Body of pancreas (tissue), 4 donors: Measurements from ENCODE around the gene KRTAP2-4. TPM values are rescaled to one million over a fixed set of nuclear protein-coding genes. Genes with fewer than 3 reads are reported as not detected.
"Not testable (repeated sequence)": the region's sequence is repeated elsewhere in the genome, so short reads cannot be mapped to it uniquely, and the experiment has no call there.

Experiments used
- ATAC-seq: fragments of 150-250 bp; one replicate; pipeline ENCODE4 v1.9.1; 2016
- DNase-seq, 4 donors: peaks; one replicate each; pipeline ENCODE4 v3.0.0-alpha.2; 2019
- H3K27ac ChIP-seq, 4 donors: fragments of 200-600 bp; sonication (generic); 1 replicate in 3 of 4; 2 replicates in 1 of 4; pipeline versions ENCODE4 v1.5.1 to v1.6.1; 2016 to 2019; ENCODE audit warnings: mild to moderate bottlenecking in 1 of 4, mixed read lengths in 1 of 4, moderate library complexity in 1 of 4
- H3K27me3 ChIP-seq, 2 donors: fragments of 200-600 bp; sonication (generic); one replicate each; pipeline ENCODE4 v1.6.0; 2016; ENCODE audit warnings: mild to moderate bottlenecking in 1 of 2
- H3K36me3 ChIP-seq, 2 donors: fragments of 200-600 bp; sonication (generic); replicated peaks in 1 of 2; 2 replicates each; pipeline ENCODE4 v1.5.1; 2016; ENCODE audit warnings: low read depth in 2 of 2; ENCODE audit not compliant: insufficient read depth in 1 of 2
- H3K4me1 ChIP-seq: fragments of 200-600 bp; sonication (generic); one replicate; pipeline ENCODE4 v1.6.0; 2016
- H3K4me3 ChIP-seq, 2 donors: fragments of 200-600 bp; sonication (generic); 1 replicate in 1 of 2; 2 replicates in 1 of 2; pipeline ENCODE4 v1.5.1; 2016 to 2019
- H3K9me3 ChIP-seq, 3 donors: fragments of 200-600 bp; sonication (generic); 1 replicate in 2 of 3; 2 replicates in 1 of 3; pipeline ENCODE4 v1.5.1; 2016
- CTCF ChIP-seq, 7 experiments: fragments of 450-650 bp in 4 of 7; fragments of 200-600 bp in 3 of 7; sonication (generic) in 3 of 7; IDR thresholded peaks; one replicate each; pipeline ENCODE4 v1.5.1; 2016 to 2019; ENCODE audit warnings: antibody characterized with exemption in 7 of 7
- POLR2A ChIP-seq, 3 donors: fragments of 450-650 bp; IDR thresholded peaks; one replicate each; pipeline ENCODE4 v1.6.1; 2016; ENCODE audit warnings: antibody characterized with exemption in 3 of 3, mild to moderate bottlenecking in 2 of 3
- WGBS, 2 donors: methylation state at CpG; one replicate each; pipeline ENCODE4 v1.1.5; 2017; 5-methylcytosine and 5-hydroxymethylcytosine counted together
- intact Hi-C: fragments of 100-400 bp; cut with DNase I; formaldehyde crosslinking; loops from one replicate; pipeline ENCODE4 v1.15.1; 2023
- total RNA-seq, 2 donors: library from RNA; depleted of rRNA; stranded (reverse); fragments of >200 nt; gene quantifications; one replicate each; pipeline ENCODE4 v1.1.0, GENCODE V29; 2016

Gene KRTAP2-4
- total RNA-seq, 2 donors from 2014 or later: not detected

GRCh38 chr17:41049110-41049509 is 16.6 kb downstream of the KRTAP2-4 start:
- WGBS, 2 donors: 49 to 52% methylated on average over 2 of the region's 2 CpGs
- no peak overlapping the region for H3K27ac ChIP-seq
- ATAC-seq (no peak), DNase-seq (no peak)
- H3K4me3 ChIP-seq: no peak overlapping the region
- no peaks in the 10 kb centered on the region for H3K27me3 ChIP-seq
- H3K9me3 ChIP-seq: no peaks in the 10 kb centered on the region
- H3K4me1 ChIP-seq: no peaks in the 10 kb centered on the region
- TF ChIP-seq CTCF (IDR thresholded peaks at IDR 0.05) (no peak), POLR2A (IDR thresholded peaks at IDR 0.05) (no peak)
- no peaks in the 10 kb centered on the region for H3K36me3 ChIP-seq
- intact Hi-C loops: no loop called here

- DNase-seq: no peak
- WGBS, 2 donors: 59 to 60% methylated on average over 7 of the region's 7 CpGs
- H3K27ac ChIP-seq: no peak overlapping the region
Measured at GRCh38 chr17:41048441-41048840, 17.2 kb downstream of the KRTAP2-4 start.

GRCh38 chr17:41046735-41047465 is 18.8 kb downstream of the KRTAP2-4 start, which contains the start of gene KRTAP2-1:
Gene KRTAP2-1 (minus strand): TSS chr17:41047316. CDS start chr17:41047267, 49 bp downstream.
- ATAC-seq, H3K4me1 ChIP-seq, H3K4me3 ChIP-seq, H3K27ac ChIP-seq, DNase-seq, intact Hi-C loops, H3K27me3 ChIP-seq, H3K36me3 ChIP-seq, H3K9me3 ChIP-seq: not testable (repeated sequence)
- WGBS, 2 donors: 38 to 41% methylated on average over 8 to 12 of the region's 33 CpGs

More at GRCh38 chr17:41048441-41048840, 17.2 kb downstream of the KRTAP2-4 start:
- no peaks in the 10 kb centered on the region for H3K9me3 ChIP-seq
- H3K4me1 ChIP-seq: no peaks in the 10 kb centered on the region
- H3K27me3 ChIP-seq: no peaks in the 10 kb centered on the region
- no peak for TF ChIP-seq POLR2A (IDR thresholded peaks at IDR 0.05)
- no peak for TF ChIP-seq CTCF (IDR thresholded peaks at IDR 0.05)
- no peaks in the 10 kb centered on the region for H3K36me3 ChIP-seq
- intact Hi-C loops: no loop called here
- no peak for ATAC-seq
- H3K4me3 ChIP-seq: no peak overlapping the region

GRCh38 chr17:41042953-41043352 is 22.7 kb downstream of the KRTAP2-4 start:
- TF ChIP-seq POLR2A (IDR thresholded peaks at IDR 0.05): no peak
- no peak for TF ChIP-seq CTCF (IDR thresholded peaks at IDR 0.05)
- no peak for ATAC-seq
- Histone ChIP-seq H3K27ac (no peak overlapping the region), H3K9me3 (no peaks in the 10 kb centered on the region), H3K4me1 (peaks cover 13% of the 10 kb centered on the region), H3K36me3 (no peaks in the 10 kb centered on the region), H3K4me3 (no peak overlapping the region), H3K27me3 (no peaks in the 10 kb centered on the region)
- 96 to 100% methylated on average over 1 of the region's 1 CpG for WGBS, 2 donors
- no peak for DNase-seq
- intact Hi-C loops: no loop called here

- H3K27me3 ChIP-seq, H3K36me3 ChIP-seq, H3K9me3 ChIP-seq, H3K4me3 ChIP-seq, intact Hi-C loops: not testable (repeated sequence)
- TF ChIP-seq CTCF (IDR thresholded peaks at IDR 0.05): peak in 3 of 7 experiments; percentile 23 to 40 (median 32)
- Histone ChIP-seq H3K27ac (peak within 1 kb of the TSS in 3 of 4 donors; percentile 35 to 60 (median 49)), H3K4me1 (peaks cover 13% of the 10 kb centered on the region)
- 48% methylated on average over 11 to 14 of the region's 14 CpGs for WGBS, 2 donors
- ATAC-seq (peak; percentile 73), DNase-seq (peak; percentile 62 to 82 (median 71))
Measured at GRCh38 chr17:41040783-41041571, 24.7 kb downstream of the KRTAP2-4 start, which contains the start of gene KRTAP1-1. Gene KRTAP1-1 (minus strand): TSS chr17:41041450. CDS start chr17:41041397, 53 bp downstream.
